ENCODE measurements around the gene SNUPN. TPM values are rescaled to one million over a fixed set of nuclear protein-coding genes. Genes with fewer than 3 reads are reported as not detected.
A peak's percentile ranks its signal among the peaks of the same experiment; 100 is the strongest.
"Not testable (repeated sequence)": the region's sequence is repeated elsewhere in the genome, so short reads cannot be mapped to it uniquely, and the experiment has no call there.

The SNUPN gene
- total and polyA plus RNA-seq, 8 donors = 4.7 to 29.2 (median 16.4) TPM

DNA sequence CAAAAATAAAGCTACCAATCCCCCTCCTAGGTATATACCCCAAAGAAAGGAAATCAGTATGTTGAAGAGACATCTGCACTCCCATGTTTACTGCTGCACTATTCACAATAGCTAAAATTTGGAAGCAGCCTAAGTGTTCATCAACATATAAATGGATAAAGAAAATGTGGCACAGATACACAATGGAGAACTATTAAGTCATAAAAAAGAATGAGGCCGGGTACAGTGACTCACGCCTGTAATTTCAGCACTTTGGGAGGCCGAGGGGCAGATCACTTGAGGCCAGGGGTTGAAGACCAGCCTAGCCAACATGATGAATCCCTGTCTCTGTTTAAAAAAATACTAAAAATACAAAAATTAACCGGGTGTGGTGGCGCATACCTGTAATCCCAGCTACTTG lies 36.5 kb downstream of the SNUPN start:
- Histone ChIP-seq H3K36me3 (peaks cover 0 to 23% (median 12%) of the 10 kb centered on the region in 4 donors), H3K27ac (no peak overlapping the region), H3K4me3 (no peak overlapping the region), H3K4me1 (peaks cover 0 to 4% (median 0%) of the 10 kb centered on the region in 4 donors), H3K9me3 (no peaks in the 10 kb centered on the region), H3K27me3 (no peaks in the 10 kb centered on the region)
- no peak for TF ChIP-seq POLR2AphosphoS5 (IDR thresholded peaks at IDR 0.05)
- no peak for TF ChIP-seq POLR2A (IDR thresholded peaks at IDR 0.05)
- no peak for TF ChIP-seq EP300 (IDR thresholded peaks at IDR 0.05)
- TF ChIP-seq, protein P1, sequence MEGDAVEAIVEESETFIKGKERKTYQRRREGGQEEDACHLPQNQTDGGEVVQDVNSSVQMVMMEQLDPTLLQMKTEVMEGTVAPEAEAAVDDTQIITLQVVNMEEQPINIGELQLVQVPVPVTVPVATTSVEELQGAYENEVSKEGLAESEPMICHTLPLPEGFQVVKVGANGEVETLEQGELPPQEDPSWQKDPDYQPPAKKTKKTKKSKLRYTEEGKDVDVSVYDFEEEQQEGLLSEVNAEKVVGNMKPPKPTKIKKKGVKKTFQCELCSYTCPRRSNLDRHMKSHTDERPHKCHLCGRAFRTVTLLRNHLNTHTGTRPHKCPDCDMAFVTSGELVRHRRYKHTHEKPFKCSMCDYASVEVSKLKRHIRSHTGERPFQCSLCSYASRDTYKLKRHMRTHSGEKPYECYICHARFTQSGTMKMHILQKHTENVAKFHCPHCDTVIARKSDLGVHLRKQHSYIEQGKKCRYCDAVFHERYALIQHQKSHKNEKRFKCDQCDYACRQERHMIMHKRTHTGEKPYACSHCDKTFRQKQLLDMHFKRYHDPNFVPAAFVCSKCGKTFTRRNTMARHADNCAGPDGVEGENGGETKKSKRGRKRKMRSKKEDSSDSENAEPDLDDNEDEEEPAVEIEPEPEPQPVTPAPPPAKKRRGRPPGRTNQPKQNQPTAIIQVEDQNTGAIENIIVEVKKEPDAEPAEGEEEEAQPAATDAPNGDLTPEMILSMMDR (IDR thresholded peaks at IDR 0.05) = no peak
- 95 to 99% (median 97%) methylated on average over 5 of the region's 5 CpGs for WGBS, 5 donors
- DNase-seq = no peak
- intact Hi-C loops (cut with DNase I; ENCODE audit: low total_unique reads) = no loop called here

DNA sequence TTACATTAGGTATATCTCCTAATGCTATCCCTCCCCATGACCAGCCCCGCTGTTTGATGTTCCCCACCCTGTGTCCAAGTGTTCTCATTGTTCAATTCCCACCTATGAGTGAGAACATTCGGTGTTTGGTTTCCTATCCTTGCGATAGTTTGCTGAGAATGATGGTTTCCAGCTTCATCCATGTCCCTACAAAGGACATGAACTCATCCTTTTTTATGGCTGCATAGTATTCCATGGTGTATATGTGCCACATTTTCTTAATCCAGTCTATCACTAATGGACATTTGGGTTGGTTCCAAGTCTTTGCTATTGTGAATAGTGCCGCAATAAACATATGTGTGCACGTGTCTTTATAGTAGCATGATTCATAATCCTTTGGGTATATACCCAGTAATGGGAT lies 39.1 kb downstream of the SNUPN start:
- H3K9me3 ChIP-seq; H3K36me3 ChIP-seq; H3K27me3 ChIP-seq; intact Hi-C loops (cut with DNase I; ENCODE audit: low total_unique reads); H3K4me3 ChIP-seq; DNase-seq; H3K27ac ChIP-seq: not testable (repeated sequence)
- H3K4me1 ChIP-seq = peaks cover 0 to 12% (median 0%) of the 10 kb centered on the region in 4 donors
- 91 to 98% (median 96%) methylated on average over 5 of the region's 5 CpGs for WGBS, 5 donors

DNA sequence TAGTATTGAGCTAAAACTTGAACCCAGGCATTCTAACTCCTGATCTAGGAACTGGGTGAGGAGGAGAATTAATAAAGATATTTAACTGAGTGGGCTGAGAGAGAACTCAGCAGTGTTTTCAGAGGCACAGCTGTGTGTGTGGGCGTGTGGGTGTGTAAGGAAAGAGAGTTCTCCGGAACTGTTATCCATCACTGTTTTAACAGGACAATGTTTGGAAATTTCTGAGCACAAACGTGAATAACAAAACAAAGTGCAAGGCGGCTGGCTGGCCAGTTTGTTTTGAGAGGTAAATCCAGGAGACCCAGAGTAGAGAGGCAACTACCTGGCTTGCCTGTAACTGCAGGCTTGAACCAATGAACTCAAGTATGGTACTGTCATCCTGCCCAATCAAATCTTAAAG lies 41.4 kb downstream of the SNUPN start:
- peaks cover 0 to 1% (median 0%) of the 10 kb centered on the region in 4 donors for H3K36me3 ChIP-seq
- 30 to 45% (median 36%) methylated on average over 4 of the region's 4 CpGs for WGBS, 5 donors
- peak overlapping the region in 1 of 5 donors; percentile 22 for H3K27ac ChIP-seq
- TF ChIP-seq, protein P1 (IDR thresholded peaks at IDR 0.05) = no peak
- TF ChIP-seq POLR2A (IDR thresholded peaks at IDR 0.05) = no peak
- TF ChIP-seq EP300 (IDR thresholded peaks at IDR 0.05) = no peak
- TF ChIP-seq POLR2AphosphoS5 (IDR thresholded peaks at IDR 0.05) = no peak
- peaks cover 0 to 19% (median 9%) of the 10 kb centered on the region in 4 donors for H3K4me1 ChIP-seq
- intact Hi-C loops (cut with DNase I; ENCODE audit: low total_unique reads) = no loop called here
- H3K9me3 ChIP-seq = no peaks in the 10 kb centered on the region
- H3K27me3 ChIP-seq = no peaks in the 10 kb centered on the region
- H3K4me3 ChIP-seq = no peak overlapping the region
- no peak for DNase-seq

DNA sequence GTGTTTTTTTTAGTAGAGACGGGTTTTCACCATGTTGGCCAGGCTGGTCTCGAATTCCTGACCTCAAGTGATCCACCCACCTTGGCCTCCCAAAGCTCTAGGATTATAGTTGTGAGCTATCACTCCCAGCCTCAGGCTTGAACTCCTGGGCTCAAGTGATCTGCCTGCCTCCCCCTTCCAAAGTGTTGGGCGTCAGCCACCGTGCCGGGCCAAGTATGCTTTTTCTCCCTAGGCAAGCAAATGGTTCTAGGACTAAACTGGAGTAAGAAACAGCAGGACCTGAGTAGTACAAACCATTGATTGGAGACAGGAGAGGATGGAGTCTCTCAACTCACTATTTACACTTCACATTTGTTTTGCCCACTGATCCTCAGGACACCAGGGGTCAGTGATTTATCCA lies 41.8 kb downstream of the SNUPN start:
- WGBS, 5 donors = 56 to 76% (median 72%) methylated on average over 5 of the region's 5 CpGs
- peaks cover 0 to 19% (median 9%) of the 10 kb centered on the region in 4 donors for H3K4me1 ChIP-seq
- H3K4me3 ChIP-seq = no peak overlapping the region
- TF ChIP-seq, protein P1 (IDR thresholded peaks at IDR 0.05) = no peak
- TF ChIP-seq POLR2AphosphoS5 (IDR thresholded peaks at IDR 0.05) (no peak), POLR2A (IDR thresholded peaks at IDR 0.05) (no peak), EP300 (IDR thresholded peaks at IDR 0.05) (no peak)
- DNase-seq = peak in 1 of 2 donors; percentile 24
- H3K27me3 ChIP-seq = no peaks in the 10 kb centered on the region
- no peaks in the 10 kb centered on the region for H3K36me3 ChIP-seq
- H3K9me3 ChIP-seq = no peaks in the 10 kb centered on the region
- peak overlapping the region in 1 of 5 donors; percentile 22 for H3K27ac ChIP-seq
- intact Hi-C loops (cut with DNase I; ENCODE audit: low total_unique reads) = no loop called here

DNA sequence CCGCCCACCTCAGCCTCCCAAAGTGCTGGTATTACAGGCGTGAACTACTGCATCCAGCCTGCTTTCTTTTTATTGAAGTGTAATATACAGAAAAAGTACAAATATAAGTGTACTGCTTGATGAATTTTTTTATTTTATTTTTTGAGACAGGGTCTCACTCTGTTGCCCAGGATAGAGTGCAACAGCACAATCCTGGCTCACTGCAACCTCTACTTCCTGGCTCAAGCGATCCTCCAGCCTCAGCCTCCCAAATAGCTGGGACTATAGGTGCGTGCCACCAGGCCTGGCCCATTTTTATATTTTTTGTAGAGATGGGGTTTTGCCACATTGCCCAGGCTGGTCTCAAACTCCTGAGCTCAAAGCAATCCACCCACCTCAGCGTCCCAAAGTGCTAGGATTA lies 42.6 kb downstream of the SNUPN start:
- WGBS, 5 donors = 91 to 98% (median 94%) methylated on average over 5 of the region's 5 CpGs

More for the DNA sequence above, 42.6 kb downstream of the SNUPN start:
- H3K27me3 ChIP-seq; DNase-seq; intact Hi-C loops (cut with DNase I; ENCODE audit: low total_unique reads); H3K36me3 ChIP-seq; H3K4me3 ChIP-seq; H3K27ac ChIP-seq; H3K9me3 ChIP-seq: not testable (repeated sequence)
- H3K4me1 ChIP-seq = peaks cover 0 to 19% (median 10%) of the 10 kb centered on the region in 4 donors
